Thyroid gland (tissue), 4 donors: ENCODE measurements around the gene SPINDOC.

Source experiments
- CTCF ChIP-seq, 6 experiments: fragments of 200-600 bp in 3 of 6; fragments of 450-650 bp in 3 of 6; sonication (generic) in 3 of 6; IDR thresholded peaks; one replicate each; pipeline ENCODE4 v1.5.1; 2016 to 2019; ENCODE audit warnings: antibody characterized with exemption in 6 of 6, mild to moderate bottlenecking in 2 of 6, inconsistent platforms in 1 of 6, moderate library complexity in 1 of 6
- POLR2A ChIP-seq, 2 donors: fragments of 450-650 bp; IDR thresholded peaks; one replicate each; pipeline ENCODE4 v1.6.1; 2017; ENCODE audit warnings: antibody characterized with exemption in 2 of 2, mild to moderate bottlenecking in 2 of 2, moderate library complexity in 1 of 2

GRCh38 chr11:63844836-63845235 lies 31.6 kb downstream of the SPINDOC start:
- no peak for TF ChIP-seq CTCF (IDR thresholded peaks at IDR 0.05)
- TF ChIP-seq POLR2A (IDR thresholded peaks at IDR 0.05), result no peak
